ENCODE results near the gene KPNA1. TPM values are rescaled to one million over a fixed set of nuclear protein-coding genes. Genes with fewer than 3 reads are reported as not detected.

Gene KPNA1
- total and polyA plus RNA-seq, 2 of the 13 experiments (the other 11 are each of a cell fraction or from before 2014, with no cell fraction given) = 15.4 to 30.0 TPM

DNA sequence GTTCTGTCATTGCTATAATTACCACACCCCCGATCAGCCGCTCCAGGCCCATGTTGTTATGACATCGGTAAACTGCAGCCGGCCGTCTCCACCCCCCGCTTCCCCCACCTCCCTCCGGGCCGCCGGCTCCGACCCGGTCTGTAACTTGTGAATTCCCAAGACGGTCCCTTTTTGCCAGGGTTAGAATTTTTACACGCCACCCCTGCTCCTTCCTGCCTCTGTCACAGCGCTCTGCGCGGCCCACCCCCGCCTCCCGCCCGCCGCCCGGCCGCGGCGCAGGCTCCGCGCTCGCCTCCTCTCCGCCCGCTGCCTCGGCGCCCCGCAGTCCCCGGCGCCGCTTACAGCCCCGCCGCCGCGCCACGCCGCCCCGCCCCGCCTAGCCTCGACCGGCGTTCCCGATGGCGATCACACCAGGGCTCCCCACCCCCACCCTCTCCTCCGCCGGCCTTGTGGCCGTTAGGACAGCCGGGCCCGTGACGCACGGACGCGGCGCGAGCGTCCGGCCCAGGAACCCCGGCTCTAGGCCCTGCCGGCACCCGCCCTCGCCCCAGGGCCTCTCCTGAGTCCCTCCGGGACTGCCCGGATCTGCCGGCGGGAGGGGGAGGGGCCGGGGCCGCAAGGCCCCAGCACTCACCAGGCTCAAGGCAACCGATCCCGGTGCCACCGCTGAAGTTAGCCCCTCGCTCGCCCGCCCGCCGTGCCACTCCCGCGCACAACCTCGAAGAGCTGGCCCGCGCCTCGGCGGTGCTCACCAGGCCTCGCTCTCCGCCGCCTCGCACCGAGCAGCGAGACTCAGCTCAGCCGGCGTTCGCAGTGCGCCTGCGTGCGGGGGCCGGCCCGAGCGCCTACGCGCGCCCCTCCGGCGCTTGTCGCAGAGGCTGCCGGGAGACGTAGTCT is at the start of gene KPNA1 (continued):
- TF ChIP-seq HOXA7 (CRISPR knock-in tag; IDR thresholded peaks at IDR 0.05) (0 out of 2 replicates have a peak, but pooled peaks have one; percentile 63), ZNF780A (CRISPR knock-in tag; IDR thresholded peaks at IDR 0.05) (peak; percentile 92; the same call in 1 of the 2 replicates), ZNF841 (CRISPR knock-in tag; IDR thresholded peaks at IDR 0.05; ENCODE audit: borderline replicate concordance) (no peak), ISX (CRISPR knock-in tag; conservative IDR thresholded peaks at IDR 0.05) (0 out of 2 replicates have a peak, but pooled peaks have one; percentile 50), PAF1 (CRISPR knock-in tag; IDR thresholded peaks at IDR 0.05) (no peak), ZMAT3 (CRISPR knock-in tag; conservative IDR thresholded peaks at IDR 0.05) (peak; percentile 85), ZNF180 (CRISPR knock-in tag; IDR thresholded peaks at IDR 0.05; ENCODE audit: borderline replicate concordance, low read depth) (no peak), NRL (CRISPR knock-in tag; IDR thresholded peaks at IDR 0.05; ENCODE audit: borderline replicate concordance) (peak; percentile 75; the same call in 1 of the 2 replicates), AKAP8 (CRISPR knock-in tag; IDR thresholded peaks at IDR 0.05) (0 out of 2 replicates have a peak, but pooled peaks have one; percentile 27), ELF4 (CRISPR knock-in tag; IDR thresholded peaks at IDR 0.05; ENCODE audit: borderline replicate concordance) (no peak), AGO1 (IDR thresholded peaks at IDR 0.05; ENCODE audit: low read depth, low read length, poor library complexity, severe bottlenecking) (peak; percentile 24), PAX8 (CRISPR knock-in tag; IDR thresholded peaks at IDR 0.05; ENCODE audit: borderline replicate concordance) (peak; percentile 82; the same call in 1 of the 2 replicates), DR1 (CRISPR knock-in tag; IDR thresholded peaks at IDR 0.05) (0 out of 2 replicates have a peak, but pooled peaks have one; percentile 45), FOXO1 (CRISPR knock-in tag; IDR thresholded peaks at IDR 0.05) (peak; percentile 57; the same call in 1 of the 2 replicates), MED8 (CRISPR knock-in tag; IDR thresholded peaks at IDR 0.05; ENCODE audit: insufficient replicate concordance) (no peak), ARNT2 (CRISPR knock-in tag; IDR thresholded peaks at IDR 0.05; ENCODE audit: low read depth) (peak; percentile 73; the same call in 1 of the 2 replicates), ZNF296 (CRISPR knock-in tag; conservative IDR thresholded peaks at IDR 0.05) (no peak), HNRNPL (IDR thresholded peaks at IDR 0.05; ENCODE audit: low read depth, low read length) (no peak), TCF12 (IDR thresholded peaks at IDR 0.05) (no peak), TCF12 (CRISPR knock-in tag; IDR thresholded peaks at IDR 0.05) (peak; percentile 77)
- TF ChIP-seq, protein P1, sequence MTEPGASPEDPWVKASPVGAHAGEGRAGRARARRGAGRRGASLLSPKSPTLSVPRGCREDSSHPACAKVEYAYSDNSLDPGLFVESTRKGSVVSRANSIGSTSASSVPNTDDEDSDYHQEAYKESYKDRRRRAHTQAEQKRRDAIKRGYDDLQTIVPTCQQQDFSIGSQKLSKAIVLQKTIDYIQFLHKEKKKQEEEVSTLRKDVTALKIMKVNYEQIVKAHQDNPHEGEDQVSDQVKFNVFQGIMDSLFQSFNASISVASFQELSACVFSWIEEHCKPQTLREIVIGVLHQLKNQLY (CRISPR knock-in tag; IDR thresholded peaks at IDR 0.05) = no peak
- TF ChIP-seq, protein P2, sequence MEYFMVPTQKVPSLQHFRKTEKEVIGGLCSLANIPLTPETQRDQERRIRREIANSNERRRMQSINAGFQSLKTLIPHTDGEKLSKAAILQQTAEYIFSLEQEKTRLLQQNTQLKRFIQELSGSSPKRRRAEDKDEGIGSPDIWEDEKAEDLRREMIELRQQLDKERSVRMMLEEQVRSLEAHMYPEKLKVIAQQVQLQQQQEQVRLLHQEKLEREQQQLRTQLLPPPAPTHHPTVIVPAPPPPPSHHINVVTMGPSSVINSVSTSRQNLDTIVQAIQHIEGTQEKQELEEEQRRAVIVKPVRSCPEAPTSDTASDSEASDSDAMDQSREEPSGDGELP (IDR thresholded peaks at IDR 0.05; ENCODE audit: borderline replicate concordance, low read depth) = 0 out of 2 replicates have a peak, but pooled peaks have one; percentile 35
- TF ChIP-seq, protein P3, sequence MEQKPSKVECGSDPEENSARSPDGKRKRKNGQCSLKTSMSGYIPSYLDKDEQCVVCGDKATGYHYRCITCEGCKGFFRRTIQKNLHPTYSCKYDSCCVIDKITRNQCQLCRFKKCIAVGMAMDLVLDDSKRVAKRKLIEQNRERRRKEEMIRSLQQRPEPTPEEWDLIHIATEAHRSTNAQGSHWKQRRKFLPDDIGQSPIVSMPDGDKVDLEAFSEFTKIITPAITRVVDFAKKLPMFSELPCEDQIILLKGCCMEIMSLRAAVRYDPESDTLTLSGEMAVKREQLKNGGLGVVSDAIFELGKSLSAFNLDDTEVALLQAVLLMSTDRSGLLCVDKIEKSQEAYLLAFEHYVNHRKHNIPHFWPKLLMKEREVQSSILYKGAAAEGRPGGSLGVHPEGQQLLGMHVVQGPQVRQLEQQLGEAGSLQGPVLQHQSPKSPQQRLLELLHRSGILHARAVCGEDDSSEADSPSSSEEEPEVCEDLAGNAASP (CRISPR knock-in tag; IDR thresholded peaks at IDR 0.05; ENCODE audit: borderline replicate concordance) = 0 out of 2 replicates have a peak, but pooled peaks have one; percentile 12
- TF ChIP-seq, protein P4, sequence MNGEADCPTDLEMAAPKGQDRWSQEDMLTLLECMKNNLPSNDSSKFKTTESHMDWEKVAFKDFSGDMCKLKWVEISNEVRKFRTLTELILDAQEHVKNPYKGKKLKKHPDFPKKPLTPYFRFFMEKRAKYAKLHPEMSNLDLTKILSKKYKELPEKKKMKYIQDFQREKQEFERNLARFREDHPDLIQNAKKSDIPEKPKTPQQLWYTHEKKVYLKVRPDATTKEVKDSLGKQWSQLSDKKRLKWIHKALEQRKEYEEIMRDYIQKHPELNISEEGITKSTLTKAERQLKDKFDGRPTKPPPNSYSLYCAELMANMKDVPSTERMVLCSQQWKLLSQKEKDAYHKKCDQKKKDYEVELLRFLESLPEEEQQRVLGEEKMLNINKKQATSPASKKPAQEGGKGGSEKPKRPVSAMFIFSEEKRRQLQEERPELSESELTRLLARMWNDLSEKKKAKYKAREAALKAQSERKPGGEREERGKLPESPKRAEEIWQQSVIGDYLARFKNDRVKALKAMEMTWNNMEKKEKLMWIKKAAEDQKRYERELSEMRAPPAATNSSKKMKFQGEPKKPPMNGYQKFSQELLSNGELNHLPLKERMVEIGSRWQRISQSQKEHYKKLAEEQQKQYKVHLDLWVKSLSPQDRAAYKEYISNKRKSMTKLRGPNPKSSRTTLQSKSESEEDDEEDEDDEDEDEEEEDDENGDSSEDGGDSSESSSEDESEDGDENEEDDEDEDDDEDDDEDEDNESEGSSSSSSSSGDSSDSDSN (CRISPR knock-in tag; IDR thresholded peaks at IDR 0.05) = peak; percentile 99

All from HepG2 (cell line).